HG03066 (cell line): Measurements from ENCODE around the gene LIPM.

Experiments used
- ATAC-seq: cut with Tn5 transposase; IDR thresholded peaks from one replicate; pipeline ENCODE4 v1.9.1; 2021; ENCODE audit warnings: low read depth; ENCODE audit not compliant: unreplicated experiment

Gene LIPM

GRCh38 chr10:88802523-88803285, at the start of gene LIPM:
Gene LIPM, plus strand, starts transcription at chr10:88802730. Its CDS starts 167 bp downstream, at chr10:88802897.
- ATAC-seq, result no peak

GRCh38 chr10:88754287-88754686, 48.2 kb upstream of the LIPM start:
- no peak for ATAC-seq

GRCh38 chr10:88755753-88756152, 46.8 kb upstream of the LIPM start:
- peak; percentile 58 for ATAC-seq

- no peak for ATAC-seq
Measured at GRCh38 chr10:88756660-88757059, 45.9 kb upstream of the LIPM start.

- ATAC-seq, result no peak
Measured at GRCh38 chr10:88759366-88760101, 43.0 kb upstream of the LIPM start, which contains the start of gene LIPN. Gene LIPN, plus strand, starts transcription at chr10:88760020. Its CDS starts 1,386 bp downstream, at chr10:88761406.

GRCh38 chr10:88762906-88763305, 39.6 kb upstream of the LIPM start:
- ATAC-seq, result no peak

GRCh38 chr10:88763441-88763840, 39.1 kb upstream of the LIPM start:
- ATAC-seq, result no peak

- ATAC-seq, result no peak
Measured at GRCh38 chr10:88764110-88764509, 38.4 kb upstream of the LIPM start.

- ATAC-seq, result no peak
Measured at GRCh38 chr10:88765816-88766215, 36.7 kb upstream of the LIPM start.

GRCh38 chr10:88769384-88769783, 33.1 kb upstream of the LIPM start:
- no peak for ATAC-seq

GRCh38 chr10:88781206-88781605, 21.3 kb upstream of the LIPM start:
- ATAC-seq, result no peak

- ATAC-seq, result no peak
Measured at GRCh38 chr10:88782222-88782621, 20.3 kb upstream of the LIPM start.

GRCh38 chr10:88783724-88784123, 18.8 kb upstream of the LIPM start:
- ATAC-seq, result no peak

GRCh38 chr10:88786032-88786770, 16.3 kb upstream of the LIPM start:
- ATAC-seq, result no peak

GRCh38 chr10:88787463-88787862, 15.1 kb upstream of the LIPM start:
- no peak for ATAC-seq

GRCh38 chr10:88788924-88789323, 13.6 kb upstream of the LIPM start:
- no peak for ATAC-seq

- ATAC-seq, result no peak
Measured at GRCh38 chr10:88791924-88792323, 10.6 kb upstream of the LIPM start.

GRCh38 chr10:88792661-88793060, 9.9 kb upstream of the LIPM start:
- ATAC-seq, result no peak

GRCh38 chr10:88793712-88794299, 8.7 kb upstream of the LIPM start:
- ATAC-seq, result no peak

GRCh38 chr10:88794731-88795130, 7.8 kb upstream of the LIPM start:
- no peak for ATAC-seq
